ENCODE data around the gene CA10. TPM values are rescaled to one million over a fixed set of nuclear protein-coding genes. Genes with fewer than 3 reads are reported as not detected.

CA10 gene
- total and polyA plus RNA-seq, 2 experiments from 2014 or later, result 0.33 TPM; not detected in 1

DNA sequence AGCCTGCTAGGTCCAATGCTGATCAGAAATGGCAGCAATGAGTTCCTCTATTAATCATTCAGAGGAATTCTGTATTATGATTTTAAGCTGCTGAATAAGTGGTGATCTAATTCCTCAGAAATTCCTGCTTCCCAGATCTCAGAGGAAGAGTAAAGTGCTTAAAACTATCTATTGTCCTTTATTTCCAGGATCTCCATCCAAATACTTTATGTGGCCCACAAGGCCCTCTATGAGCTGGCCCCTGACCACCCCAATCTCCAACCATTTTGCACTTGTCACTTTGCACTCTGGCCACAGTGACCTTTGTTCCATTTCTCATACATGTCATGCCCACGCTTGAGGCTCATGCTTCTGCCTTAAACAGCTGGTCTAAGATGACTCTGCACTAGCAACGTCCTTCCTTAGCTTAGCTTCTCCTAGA is 93.7 kb downstream of the CA10 start:
- Histone ChIP-seq H3K27me3 (no peaks in the 10 kb centered on the region), H3K9me3 (ENCODE audit: low read depth) (no peaks in the 10 kb centered on the region), H3K4me3 (no peak overlapping the region), H3K4me2 (no peak overlapping the region), H3K9me2 (replicated peaks; ENCODE audit: insufficient read depth) (no peaks in the 10 kb centered on the region), H4K20me1 (ENCODE audit: insufficient read depth, poor library complexity, severe bottlenecking) (no peaks in the 10 kb centered on the region), H3K27ac (no peak overlapping the region), H3K36me3 (replicated peaks; ENCODE audit: insufficient read depth, low read depth) (no peaks in the 10 kb centered on the region), H3K79me2 (no peaks in the 10 kb centered on the region), H2AFZ (no peak overlapping the region), H3K4me1 (ENCODE audit: insufficient read depth) (no peaks in the 10 kb centered on the region)
- 62% methylated on average over 2 of the region's 2 CpGs for WGBS (ENCODE audit: low lambda C conversion rate, missing lambda C conversion rate)
- TF ChIP-seq EZH2 (IDR thresholded peaks at IDR 0.05; ENCODE audit: borderline replicate concordance) (no peak), EZH2phosphoT487 (IDR thresholded peaks at IDR 0.05; ENCODE audit: low read depth, severe bottlenecking, unreplicated experiment) (no peak)
- TF ChIP-seq, protein P1, sequence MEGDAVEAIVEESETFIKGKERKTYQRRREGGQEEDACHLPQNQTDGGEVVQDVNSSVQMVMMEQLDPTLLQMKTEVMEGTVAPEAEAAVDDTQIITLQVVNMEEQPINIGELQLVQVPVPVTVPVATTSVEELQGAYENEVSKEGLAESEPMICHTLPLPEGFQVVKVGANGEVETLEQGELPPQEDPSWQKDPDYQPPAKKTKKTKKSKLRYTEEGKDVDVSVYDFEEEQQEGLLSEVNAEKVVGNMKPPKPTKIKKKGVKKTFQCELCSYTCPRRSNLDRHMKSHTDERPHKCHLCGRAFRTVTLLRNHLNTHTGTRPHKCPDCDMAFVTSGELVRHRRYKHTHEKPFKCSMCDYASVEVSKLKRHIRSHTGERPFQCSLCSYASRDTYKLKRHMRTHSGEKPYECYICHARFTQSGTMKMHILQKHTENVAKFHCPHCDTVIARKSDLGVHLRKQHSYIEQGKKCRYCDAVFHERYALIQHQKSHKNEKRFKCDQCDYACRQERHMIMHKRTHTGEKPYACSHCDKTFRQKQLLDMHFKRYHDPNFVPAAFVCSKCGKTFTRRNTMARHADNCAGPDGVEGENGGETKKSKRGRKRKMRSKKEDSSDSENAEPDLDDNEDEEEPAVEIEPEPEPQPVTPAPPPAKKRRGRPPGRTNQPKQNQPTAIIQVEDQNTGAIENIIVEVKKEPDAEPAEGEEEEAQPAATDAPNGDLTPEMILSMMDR (IDR thresholded peaks at IDR 0.05; ENCODE audit: poor library complexity), result no peak
- no peak for DNase-seq (ENCODE audit: low spot score)

DNA sequence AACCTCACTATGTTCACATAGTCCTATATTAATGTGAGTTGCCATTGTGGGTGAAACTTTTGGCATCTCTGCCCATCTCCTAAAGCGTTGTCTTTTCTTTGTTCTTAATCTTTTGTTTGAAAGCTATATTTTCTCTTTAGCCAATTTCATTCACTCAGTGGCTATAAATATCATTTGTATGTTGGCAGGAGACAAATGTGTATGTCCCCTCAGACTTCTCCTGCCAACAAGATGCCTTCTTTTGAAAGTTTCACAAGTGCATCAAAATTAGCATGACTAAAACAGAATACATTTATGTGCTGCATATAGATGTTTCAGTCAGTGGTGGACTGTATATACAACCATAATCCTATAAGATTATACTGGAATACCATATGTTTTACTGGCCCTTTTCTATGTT is 109.0 kb downstream of the CA10 start:
- H3K79me2 ChIP-seq, result no peaks in the 10 kb centered on the region
- H3K4me1 ChIP-seq (ENCODE audit: insufficient read depth), result no peaks in the 10 kb centered on the region
- TF ChIP-seq EZH2phosphoT487 (IDR thresholded peaks at IDR 0.05; ENCODE audit: low read depth, severe bottlenecking, unreplicated experiment) (no peak), EZH2 (IDR thresholded peaks at IDR 0.05; ENCODE audit: borderline replicate concordance) (no peak)
- TF ChIP-seq, protein P1 (IDR thresholded peaks at IDR 0.05; ENCODE audit: poor library complexity), result no peak
- no peak overlapping the region for H3K4me3 ChIP-seq
- no peak for DNase-seq (ENCODE audit: low spot score)
- H3K4me2 ChIP-seq, result no peak overlapping the region
- no peaks in the 10 kb centered on the region for H3K27me3 ChIP-seq
- H3K9me3 ChIP-seq (ENCODE audit: low read depth), result no peaks in the 10 kb centered on the region
- H3K36me3 ChIP-seq (replicated peaks; ENCODE audit: insufficient read depth, low read depth), result no peaks in the 10 kb centered on the region
- no peak overlapping the region for H2AFZ ChIP-seq
- H3K9me2 ChIP-seq (replicated peaks; ENCODE audit: insufficient read depth), result no peaks in the 10 kb centered on the region
- WGBS (ENCODE audit: low lambda C conversion rate, missing lambda C conversion rate), result 86% methylated on average over 1 of the region's 1 CpG
- no peak overlapping the region for H3K27ac ChIP-seq
- H4K20me1 ChIP-seq (ENCODE audit: insufficient read depth, poor library complexity, severe bottlenecking), result no peaks in the 10 kb centered on the region

DNA sequence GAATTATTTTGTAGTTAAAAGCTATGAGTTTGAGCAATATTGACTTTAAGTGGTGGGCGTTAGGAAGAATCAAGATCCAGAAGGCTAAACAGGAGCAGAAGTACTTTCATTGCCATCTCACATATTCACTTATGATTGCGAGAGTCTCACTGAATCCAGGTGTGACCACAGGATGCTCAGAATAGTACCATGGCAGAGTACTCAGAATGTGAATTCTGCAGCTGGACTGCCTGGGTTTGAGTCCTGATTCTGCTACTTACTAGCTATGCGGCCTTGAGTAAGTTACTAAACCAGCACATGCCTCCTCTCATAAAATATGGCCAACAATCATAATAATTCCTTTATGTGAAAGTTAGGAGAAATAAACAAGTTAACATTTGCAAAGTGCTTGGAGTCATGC is 109.5 kb downstream of the CA10 start:
- no peak overlapping the region for H3K4me2 ChIP-seq
- no peaks in the 10 kb centered on the region for H3K9me2 ChIP-seq (replicated peaks; ENCODE audit: insufficient read depth)
- H2AFZ ChIP-seq, result no peak overlapping the region
- H3K27me3 ChIP-seq, result no peaks in the 10 kb centered on the region
- H4K20me1 ChIP-seq (ENCODE audit: insufficient read depth, poor library complexity, severe bottlenecking), result no peaks in the 10 kb centered on the region
- no peak overlapping the region for H3K27ac ChIP-seq
- DNase-seq (ENCODE audit: low spot score), result no peak
- H3K36me3 ChIP-seq (replicated peaks; ENCODE audit: insufficient read depth, low read depth), result no peaks in the 10 kb centered on the region
- WGBS (ENCODE audit: low lambda C conversion rate, missing lambda C conversion rate), result 85% methylated on average over 3 of the region's 3 CpGs
- no peak overlapping the region for H3K4me3 ChIP-seq
- H3K9me3 ChIP-seq (ENCODE audit: low read depth), result no peaks in the 10 kb centered on the region
- H3K79me2 ChIP-seq, result no peaks in the 10 kb centered on the region
- no peak for TF ChIP-seq EZH2phosphoT487 (IDR thresholded peaks at IDR 0.05; ENCODE audit: low read depth, severe bottlenecking, unreplicated experiment)
- no peak for TF ChIP-seq EZH2 (IDR thresholded peaks at IDR 0.05; ENCODE audit: borderline replicate concordance)
- TF ChIP-seq, protein P1 (IDR thresholded peaks at IDR 0.05; ENCODE audit: poor library complexity), result no peak
- H3K4me1 ChIP-seq (ENCODE audit: insufficient read depth), result no peaks in the 10 kb centered on the region
